ENCODE measurements around the gene CELF1.

DNA sequence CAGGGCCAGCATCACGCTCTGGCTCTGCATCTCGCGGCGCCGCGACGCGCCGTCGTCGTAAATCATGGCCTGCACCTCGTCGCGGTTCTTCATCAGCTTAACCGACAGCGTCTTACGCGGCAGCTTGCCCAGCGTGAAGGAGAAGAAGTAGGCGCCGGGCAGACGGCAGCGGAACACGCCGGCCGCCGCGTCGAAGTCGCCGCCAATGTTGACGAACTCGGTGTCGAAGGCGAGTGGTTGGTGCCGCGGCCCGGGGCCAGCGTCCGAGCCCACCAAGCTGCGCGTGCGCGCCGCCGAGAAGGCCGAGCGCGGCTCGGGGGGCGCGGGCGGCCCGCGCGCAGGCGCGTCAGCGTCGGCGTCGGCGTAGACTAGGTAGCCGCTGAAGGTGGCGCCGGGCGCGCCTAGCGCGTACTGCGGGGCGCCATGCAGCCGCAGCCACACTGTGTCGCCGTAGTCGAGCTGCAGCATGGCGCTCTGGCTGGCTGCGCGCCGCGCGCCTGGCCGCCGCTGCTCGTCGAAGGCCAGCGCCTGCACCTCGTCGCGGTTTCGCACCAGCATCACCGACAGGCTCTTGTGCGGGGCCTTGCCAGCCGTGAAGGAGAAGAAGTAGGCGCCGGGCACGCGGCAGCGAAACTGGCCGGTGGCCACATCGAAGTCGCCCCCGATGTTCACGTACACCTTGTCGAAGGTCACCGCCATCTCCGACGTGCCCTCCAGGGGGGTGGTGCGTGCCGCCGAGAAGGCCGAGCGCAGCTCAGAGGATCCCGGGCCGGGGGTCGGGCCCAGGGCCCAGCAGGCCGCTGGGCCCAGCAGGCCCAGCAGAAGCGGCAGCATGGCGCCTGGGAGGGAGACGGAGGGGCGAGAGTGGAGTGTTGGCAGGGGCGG, 37.3 kb upstream of the CELF1 start:
- TF ChIP-seq YY1 (IDR thresholded peaks at IDR 0.05; ENCODE audit: insufficient read depth, insufficient read length): no peak
- TF ChIP-seq SUZ12 (IDR thresholded peaks at IDR 0.05; ENCODE audit: extremely low read depth, insufficient read depth, insufficient read length): no peak

Measured in NT2/D1 (cell line).